HCT116 (cell line): Measurements from ENCODE around the gene COX5B. TPM values are rescaled to one million over a fixed set of nuclear protein-coding genes. Genes with fewer than 3 reads are reported as not detected.

ENCODE experiments used
- ATAC-seq: fragments of 200-7000 bp; cut with Tn5 transposase; 2 replicates; pipeline ENCODE4 v1.9.1; 2020; ENCODE audit warnings: mild to moderate bottlenecking, moderate library complexity
- BruUV-seq: library from RNA; stranded (reverse); fragments of 400-500 nt; replicated peaks from 2 replicates; lab custom pipeline; 2021; lab: Mats Ljungman, UMichigan
- CTCF ChIA-PET: fragments of 300-600 bp; sonication (Branson Sonifier 250); formaldehyde crosslinking; loops from one replicate; lab custom pipeline; 2021; ENCODE audit warnings: antibody characterized with exemption; lab: Charles Lee
- POLR2A ChIA-PET: fragments of 300-600, 350-600 bp; sonication (Branson Sonifier 250); formaldehyde crosslinking; loops from one replicate; lab custom pipeline; 2021; ENCODE audit warnings: antibody characterized with exemption; lab: Charles Lee
- RAD21 ChIA-PET, 2 experiments: fragments of 300-600 bp; sonication (Branson Sonifier 250); formaldehyde crosslinking; loops; one replicate each; lab custom pipeline; 2023; ENCODE audit warnings: low total read pairs in 2 of 2; ENCODE audit not compliant: uncharacterized antibody in 2 of 2, unreplicated experiment in 2 of 2, low non-redundant PET in 1 of 2; lab: Charles Lee
- DNase-seq: peaks from one replicate; pipeline ENCODE4 v3.0.0-alpha.2; 2010; ENCODE audit warnings: low read depth, low spot score
- H2AFZ ChIP-seq: fragments of 200-600 bp; shearing (Covaris generic), sonication (generic); 2 replicates; pipeline ENCODE4 v1.6.1; 2017; ENCODE audit warnings: low read depth, mixed run types, mixed read lengths, antibody characterized with exemption, low read length; ENCODE audit not compliant: poor library complexity, severe bottlenecking
- H3K27ac ChIP-seq: 2 replicates; pipeline ENCODE4 v1.5.1; 2012; ENCODE audit warnings: low read depth, low read length
- H3K27me3 ChIP-seq: fragments of 200-600 bp; sonication (generic); 2 replicates; pipeline ENCODE4 v1.6.1; 2016; ENCODE audit warnings: mixed run types, low read length, mixed read lengths; ENCODE audit not compliant: insufficient read depth
- H3K36me3 ChIP-seq, 2 experiments: fragments of 200-500 bp in 1 of 2; fragments of 200-600 bp in 1 of 2; sonication (Bioruptor generic) in 1 of 2; sonication (generic) in 1 of 2; 2 replicates each; pipeline versions ENCODE4 v1.5.1 to v1.6.1; 2014 to 2016; ENCODE audit warnings: low read length in 2 of 2, inconsistent platforms in 1 of 2, mixed read lengths in 1 of 2, mixed run types in 1 of 2; ENCODE audit not compliant: insufficient read depth in 2 of 2, control insufficient read depth in 1 of 2
- H3K4me1 ChIP-seq, 2 experiments: fragments of 200-600 bp in 1 of 2; sonication (generic) in 1 of 2; 2 replicates each; pipeline versions ENCODE4 v1.5.1 to v1.6.1; 2012 to 2017; ENCODE audit warnings: low read length in 2 of 2, inconsistent platforms in 1 of 2, mild to moderate bottlenecking in 1 of 2, mixed read lengths in 1 of 2, mixed run types in 1 of 2, moderate library complexity in 1 of 2; ENCODE audit not compliant: insufficient read depth in 2 of 2, control insufficient read depth in 1 of 2
- H3K4me2 ChIP-seq: fragments of 200-600 bp; sonication (generic); 2 replicates; pipeline ENCODE4 v1.6.1; 2017; ENCODE audit warnings: mixed run types, low read length, mixed read lengths
- H3K4me3 ChIP-seq, 2 experiments: fragments of 200-600 bp in 1 of 2; sonication (generic) in 1 of 2; replicated peaks in 1 of 2; 2 replicates each; pipeline ENCODE4 v1.5.1; 2011 to 2016; ENCODE audit warnings: low read length in 2 of 2, control low read depth in 1 of 2, low read depth in 1 of 2, mild to moderate bottlenecking in 1 of 2, mixed read lengths in 1 of 2, mixed run types in 1 of 2
- H3K79me2 ChIP-seq: fragments of 200-600 bp; sonication (generic); 2 replicates; pipeline ENCODE4 v1.6.1; 2017; ENCODE audit warnings: mild to moderate bottlenecking, mixed run types, low read length, moderate library complexity, mixed read lengths; ENCODE audit not compliant: insufficient read depth
- H3K9ac ChIP-seq: fragments of 200-600 bp; sonication (generic); 2 replicates; pipeline ENCODE4 v1.6.1; 2016; ENCODE audit warnings: low read length, mixed read lengths
- H3K9me2 ChIP-seq: fragments of 200-600 bp; sonication (generic), shearing (Covaris generic); 2 replicates; pipeline ENCODE4 v1.6.1; 2017; ENCODE audit warnings: mixed run types, mild to moderate bottlenecking, moderate library complexity; ENCODE audit not compliant: insufficient read depth
- H3K9me3 ChIP-seq, 2 experiments: fragments of 200-500 bp in 1 of 2; fragments of 200-600 bp in 1 of 2; sonication (Bioruptor generic) in 1 of 2; sonication (generic) in 1 of 2; 2 replicates each; pipeline ENCODE4 v1.6.1; 2014 to 2017; ENCODE audit warnings: low read length in 2 of 2, mixed read lengths in 2 of 2, inconsistent platforms in 1 of 2, low read depth in 1 of 2, mild to moderate bottlenecking in 1 of 2, mixed run types in 1 of 2, moderate library complexity in 1 of 2; ENCODE audit not compliant: control insufficient read depth in 1 of 2, insufficient read depth in 1 of 2
- H4K20me1 ChIP-seq: fragments of 200-600 bp; sonication (generic), shearing (Covaris generic); 2 replicates; pipeline ENCODE4 v1.6.1; 2017; ENCODE audit warnings: mixed run types, mild to moderate bottlenecking, moderate library complexity; ENCODE audit not compliant: insufficient read depth
- ELF1 ChIP-seq: IDR thresholded peaks from 2 replicates; pipeline ENCODE4 v1.6.1; 2012; ENCODE audit warnings: low read depth, borderline replicate concordance
- FOSL1 ChIP-seq: IDR thresholded peaks from 2 replicates; pipeline ENCODE4 v1.6.1; 2012; ENCODE audit warnings: low read depth
- JUND ChIP-seq: IDR thresholded peaks from 2 replicates; pipeline ENCODE4 v1.6.1; 2012
- MAX ChIP-seq: IDR thresholded peaks from 2 replicates; pipeline ENCODE4 v1.6.1; 2012
- POLR2AphosphoS5 ChIP-seq: IDR thresholded peaks from 2 replicates; pipeline ENCODE4 v1.6.1; 2011; ENCODE audit warnings: mild to moderate bottlenecking, low read depth, low read length, moderate library complexity
- RAD21 ChIP-seq: IDR thresholded peaks from 2 replicates; pipeline ENCODE4 v1.6.1; 2012; ENCODE audit warnings: low read depth, mild to moderate bottlenecking
- SIN3A ChIP-seq: IDR thresholded peaks from 2 replicates; pipeline ENCODE4 v1.6.1; 2012; ENCODE audit warnings: low read depth
- SP1 ChIP-seq: IDR thresholded peaks from 2 replicates; pipeline ENCODE4 v1.6.1; 2012; ENCODE audit warnings: low read depth
- SRF ChIP-seq: IDR thresholded peaks from 2 replicates; pipeline ENCODE4 v1.6.1; 2012; ENCODE audit warnings: low read depth
- TCF7L2 ChIP-seq: IDR thresholded peaks from 2 replicates; pipeline ENCODE4 v1.7.0; 2011; ENCODE audit warnings: borderline replicate concordance, inconsistent platforms; ENCODE audit not compliant: insufficient read depth, insufficient read length; ENCODE audit errors: extremely low read depth
- ZBTB33 ChIP-seq: IDR thresholded peaks from 2 replicates; pipeline ENCODE4 v1.6.1; 2011; ENCODE audit warnings: mild to moderate bottlenecking, low read length, moderate library complexity; ENCODE audit not compliant: insufficient replicate concordance; ENCODE audit errors: extremely low read depth
- ZFX ChIP-seq: fragments of 450-650 bp; IDR thresholded peaks from 2 replicates; pipeline ENCODE4 v1.6.1; 2017
- intact Hi-C: fragments of 100-400 bp; cut with micrococcal nuclease; formaldehyde crosslinking; loops from 2 replicates; pipeline ENCODE4 v1.10.0; 2022
- total RNA-seq: library from RNA; stranded (reverse); gene quantifications from one replicate; pipeline ENCODE4 v1.2.1, GENCODE V29; 2021; ENCODE audit not compliant: unreplicated experiment

COX5B gene
- total RNA-seq, 1 experiment from 2014 or later, result 283 TPM

GRCh38 chr2:97662895-97663625, 17.2 kb downstream of the COX5B start:
- TSS peak; percentile 69 for BruUV-seq
- H3K27me3 ChIP-seq, result no peaks in the 10 kb centered on the region
- no peaks in the 10 kb centered on the region; a peak in 1 of 4 replicates for H3K36me3 ChIP-seq
- no peak overlapping the region for H2AFZ ChIP-seq
- H3K79me2 ChIP-seq, result peaks cover 30% of the 10 kb centered on the region
- intact Hi-C loops, result no loop called here
- peak overlapping the region; percentile 83 for H3K9ac ChIP-seq
- H4K20me1 ChIP-seq, result no peaks in the 10 kb centered on the region
- peak overlapping the region; percentile 83 to 88 for H3K4me3 ChIP-seq
- DNase-seq (no peak), ATAC-seq (peak; percentile 49)
- H3K9me3 ChIP-seq, result no peaks in the 10 kb centered on the region
- peaks cover 6 to 20% of the 10 kb centered on the region in 2 experiments; a peak in 3 of 4 replicates for H3K4me1 ChIP-seq
- no peak for TF ChIP-seq RAD21
- no peak for TF ChIP-seq ZFX
- 0 out of 2 replicates have a peak, but pooled peaks have one; percentile 44 for TF ChIP-seq SIN3A
- no peak for TF ChIP-seq SP1
- no peak for TF ChIP-seq ELF1
- TF ChIP-seq MAX, result peak; percentile 28; the same call in 1 of the 2 replicates
- TF ChIP-seq POLR2AphosphoS5, result no peak
- TF ChIP-seq TCF7L2, result no peak
- no peak for TF ChIP-seq FOSL1
- peak overlapping the region; percentile 97 for H3K4me2 ChIP-seq
- peak overlapping the region; percentile 92 for H3K27ac ChIP-seq
- H3K9me2 ChIP-seq, result no peaks in the 10 kb centered on the region
- RAD21 ChIA-PET, result no interaction called here
- POLR2A ChIA-PET, result interaction anchor here (1.8 kb wide), 1 partner anchor 17 kb away, joined by 11 read pairs; the partner anchor contains the start of gene COX5B
- CTCF ChIA-PET, result interaction anchor here (0.9 to 1.7 kb wide), 3 partner anchors 16 to 72 kb away, joined by 3 to 12 read pairs (median 4); partner anchors contain the start of gene COX5B

GRCh38 chr2:97663626-97663961, 17.7 kb downstream of the COX5B start:
- RAD21 ChIA-PET, result interaction anchor here in 1 of 2 experiments (0.8 kb wide), 1 partner anchor 17 kb away, joined by 3 read pairs; the partner anchor contains the start of gene COX5B
- Histone ChIP-seq H3K4me1 (peaks cover 6 to 20% of the 10 kb centered on the region in 2 experiments; a peak in 3 of 4 replicates), H3K79me2 (peaks cover 30% of the 10 kb centered on the region), H3K4me3 (peak overlapping the region; percentile 83 to 88), H4K20me1 (no peaks in the 10 kb centered on the region), H3K27ac (peak overlapping the region; percentile 92), H3K4me2 (peak overlapping the region; percentile 97), H3K36me3 (no peaks in the 10 kb centered on the region; a peak in 1 of 4 replicates), H3K27me3 (no peaks in the 10 kb centered on the region), H3K9me2 (no peaks in the 10 kb centered on the region), H2AFZ (no peak overlapping the region), H3K9me3 (no peaks in the 10 kb centered on the region), H3K9ac (peak overlapping the region; percentile 83)
- TF ChIP-seq JUND (peak; percentile 36; the same call in 1 of the 2 replicates), ZBTB33 (no peak), SRF (no peak), ZFX (peak; percentile 50; the same call in 1 of the 2 replicates)
- no TSS peak for BruUV-seq
- no peak for DNase-seq
- POLR2A ChIA-PET, result interaction anchor here (1.1 to 1.8 kb wide), 7 partner anchors 9 to 46 kb away, joined by 3 to 22 read pairs (median 5); partner anchors contain the start of gene COX5B
- intact Hi-C loops, result no loop called here
- CTCF ChIA-PET, result interaction anchor here (1.0 to 1.7 kb wide), 7 partner anchors 13 to 73 kb away, joined by 3 to 12 read pairs (median 7); partner anchors contain the start of gene COX5B
- no peak for ATAC-seq
